T-helper 17 cell (primary cell): ENCODE measurements around the gene EHD3. TPM values are rescaled to one million over a fixed set of nuclear protein-coding genes. Genes with fewer than 3 reads are reported as not detected.

Source experiments
- ATAC-seq: fragments of 150-1000 bp; cut with Tn5 transposase; 2 replicates; pipeline ENCODE4 v1.10.0; 2021; ENCODE audit warnings: mild to moderate bottlenecking, moderate library complexity
- DNase-seq, 3 donors: peaks; one replicate each; pipeline versions ENCODE4 v3.0.0 to v3.0.0-alpha.2; 2020 to 2021
- H3K9me3 ChIP-seq: one replicate; pipeline ENCODE4 v1.7.0; 2013; ENCODE audit warnings: low read length, mild to moderate bottlenecking; ENCODE audit not compliant: control insufficient read depth, poor library complexity, severe bottlenecking
- H3K27ac Mint-ChIP-seq: one replicate; pipeline ENCODE4 v1.8.0; 2022; ENCODE audit warnings: mild to moderate bottlenecking, moderate library complexity, mixed read lengths
- H3K27me3 Mint-ChIP-seq: one replicate; pipeline ENCODE4 v1.8.0; 2022; ENCODE audit warnings: mixed read lengths
- H3K36me3 Mint-ChIP-seq: one replicate; pipeline ENCODE4 v1.8.0; 2022; ENCODE audit warnings: low read depth, mixed read lengths
- H3K4me1 Mint-ChIP-seq: one replicate; pipeline ENCODE4 v1.8.0; 2022; ENCODE audit warnings: mild to moderate bottlenecking, mixed read lengths
- H3K4me3 Mint-ChIP-seq: one replicate; pipeline ENCODE4 v1.8.0; 2022; ENCODE audit warnings: mild to moderate bottlenecking, moderate library complexity, mixed read lengths
- total RNA-seq, 4 donors: library from RNA in 2 of 4; stranded (reverse) in 2 of 4; gene quantifications; one replicate each; pipeline ENCODE4 v1.2.3 and lab custom pipeline; 2022 to 2026

Gene EHD3
- total RNA-seq, 2 donors from 2014 or later = 3.9 to 23.5 TPM

- no peaks in the 10 kb centered on the region for H3K27me3 Mint-ChIP-seq
- H3K9me3 ChIP-seq = no peaks in the 10 kb centered on the region
- no peak for DNase-seq
- H3K36me3 Mint-ChIP-seq = peaks cover 3% of the 10 kb centered on the region
- peaks cover 4% of the 10 kb centered on the region for H3K4me1 Mint-ChIP-seq
- no peak overlapping the region for H3K4me3 Mint-ChIP-seq
- H3K27ac Mint-ChIP-seq = no peak overlapping the region
- ATAC-seq = no peak
Observed at GRCh38 chr2:31259075-31259474, 25.1 kb downstream of the EHD3 start.

DNA sequence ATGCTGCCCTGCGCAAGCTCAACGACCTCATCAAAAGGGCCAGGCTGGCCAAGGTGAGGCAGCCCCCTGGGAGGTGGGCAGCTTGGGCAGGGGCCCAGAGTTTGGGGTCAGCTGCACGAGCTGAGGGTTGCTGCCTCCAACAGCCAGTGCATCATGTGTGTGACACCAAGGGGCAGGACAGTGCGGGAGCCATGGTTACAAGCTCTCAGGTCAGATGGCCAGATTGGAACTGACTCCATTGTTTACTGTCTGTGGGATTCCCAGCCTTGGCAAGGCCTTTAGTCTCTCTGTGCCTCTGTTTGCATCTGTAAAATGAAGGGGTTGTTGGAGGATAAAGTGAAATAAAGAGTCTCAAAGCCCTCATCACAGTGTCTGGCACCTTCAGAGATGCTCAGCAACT lies 26.9 kb downstream of the EHD3 start:
- H3K27ac Mint-ChIP-seq = no peak overlapping the region
- H3K27me3 Mint-ChIP-seq = no peaks in the 10 kb centered on the region
- H3K36me3 Mint-ChIP-seq = peaks cover 3% of the 10 kb centered on the region

DNA sequence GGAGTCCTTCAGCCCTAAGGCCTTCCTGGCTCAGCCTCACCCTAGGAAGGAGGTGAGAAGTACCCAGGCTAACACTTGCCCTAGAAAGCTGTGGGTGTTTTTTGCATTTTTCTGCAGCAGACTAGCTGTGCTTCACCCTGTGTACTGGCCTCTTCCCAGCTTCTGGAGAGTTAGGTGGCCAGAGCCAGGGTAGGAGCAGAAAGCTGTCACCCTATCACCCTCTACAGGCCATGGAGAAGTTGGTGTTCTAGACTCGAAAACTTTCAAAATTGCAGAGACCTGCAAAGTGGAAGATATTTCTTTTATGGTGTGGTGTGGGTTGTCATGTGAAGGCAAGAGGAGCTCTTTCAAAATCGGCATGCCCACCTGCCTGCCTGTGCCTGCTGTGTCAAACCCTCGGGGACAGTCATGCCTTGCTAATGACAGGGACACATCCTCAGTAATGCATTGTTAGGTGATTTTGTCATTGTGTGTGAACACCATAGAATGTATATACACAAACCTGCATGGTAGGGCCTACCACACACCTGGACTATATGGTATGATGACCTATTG lies 29.8 kb downstream of the EHD3 start:
- Mint-ChIP-seq H3K36me3 (peaks cover 3% of the 10 kb centered on the region), H3K4me3 (no peak overlapping the region), H3K4me1 (peaks cover 2% of the 10 kb centered on the region), H3K27me3 (no peaks in the 10 kb centered on the region), H3K27ac (no peak overlapping the region)
- ATAC-seq (no peak), DNase-seq (no peak)
- H3K9me3 ChIP-seq = no peaks in the 10 kb centered on the region

More for the DNA sequence above, 26.9 kb downstream of the EHD3 start:
- no peaks in the 10 kb centered on the region for H3K9me3 ChIP-seq
- ATAC-seq (no peak), DNase-seq (no peak)
- Mint-ChIP-seq H3K4me3 (no peak overlapping the region), H3K4me1 (peaks cover 5% of the 10 kb centered on the region)

DNA sequence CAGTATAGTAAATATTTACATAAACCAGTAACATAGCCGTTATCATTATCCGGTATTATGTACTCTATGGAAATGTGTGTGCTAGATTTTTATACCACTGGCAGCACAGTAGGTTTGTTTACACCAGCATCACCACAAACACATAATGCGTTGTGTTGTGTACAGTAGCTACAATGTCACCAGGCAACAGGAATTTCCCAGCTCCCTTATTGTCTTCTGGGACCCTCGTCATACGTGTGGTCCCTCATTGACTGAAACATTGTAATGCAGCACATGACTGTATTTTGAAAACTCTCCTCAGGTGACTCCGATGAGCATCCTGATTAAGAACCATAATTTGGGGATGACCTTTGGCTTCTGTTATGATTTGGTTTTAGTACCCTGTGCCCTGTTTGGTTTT lies 31.3 kb downstream of the EHD3 start:
- DNase-seq (no peak), ATAC-seq (no peak)
- Mint-ChIP-seq H3K4me3 (no peak overlapping the region), H3K36me3 (peaks cover 3% of the 10 kb centered on the region), H3K27ac (no peak overlapping the region), H3K27me3 (no peaks in the 10 kb centered on the region), H3K4me1 (peaks cover 2% of the 10 kb centered on the region)
- no peaks in the 10 kb centered on the region for H3K9me3 ChIP-seq

DNA sequence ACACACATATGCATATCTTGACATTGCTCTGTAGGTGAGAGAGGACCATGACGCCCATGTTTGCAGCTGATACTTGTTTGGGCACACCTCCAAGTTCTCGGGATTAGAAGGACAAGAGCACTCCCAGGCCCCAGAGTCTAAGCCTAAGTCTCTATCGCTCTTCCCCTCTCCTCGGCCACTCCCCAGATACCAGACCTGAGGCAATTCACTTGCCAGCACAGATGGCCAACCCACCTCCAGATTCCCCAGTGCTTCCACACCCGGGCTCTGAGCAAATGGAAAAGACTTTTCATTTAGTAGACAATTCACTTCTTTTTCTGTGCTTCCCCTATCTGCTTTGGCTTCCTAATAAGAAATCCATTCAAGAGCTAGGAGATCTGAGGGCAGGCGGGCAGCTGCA lies 32.9 kb downstream of the EHD3 start:
- Mint-ChIP-seq H3K27me3 (no peaks in the 10 kb centered on the region), H3K4me1 (peaks cover 2% of the 10 kb centered on the region), H3K36me3 (no peaks in the 10 kb centered on the region), H3K4me3 (no peak overlapping the region), H3K27ac (no peak overlapping the region)
- H3K9me3 ChIP-seq = no peaks in the 10 kb centered on the region
- no peak for ATAC-seq
- DNase-seq = no peak

DNA sequence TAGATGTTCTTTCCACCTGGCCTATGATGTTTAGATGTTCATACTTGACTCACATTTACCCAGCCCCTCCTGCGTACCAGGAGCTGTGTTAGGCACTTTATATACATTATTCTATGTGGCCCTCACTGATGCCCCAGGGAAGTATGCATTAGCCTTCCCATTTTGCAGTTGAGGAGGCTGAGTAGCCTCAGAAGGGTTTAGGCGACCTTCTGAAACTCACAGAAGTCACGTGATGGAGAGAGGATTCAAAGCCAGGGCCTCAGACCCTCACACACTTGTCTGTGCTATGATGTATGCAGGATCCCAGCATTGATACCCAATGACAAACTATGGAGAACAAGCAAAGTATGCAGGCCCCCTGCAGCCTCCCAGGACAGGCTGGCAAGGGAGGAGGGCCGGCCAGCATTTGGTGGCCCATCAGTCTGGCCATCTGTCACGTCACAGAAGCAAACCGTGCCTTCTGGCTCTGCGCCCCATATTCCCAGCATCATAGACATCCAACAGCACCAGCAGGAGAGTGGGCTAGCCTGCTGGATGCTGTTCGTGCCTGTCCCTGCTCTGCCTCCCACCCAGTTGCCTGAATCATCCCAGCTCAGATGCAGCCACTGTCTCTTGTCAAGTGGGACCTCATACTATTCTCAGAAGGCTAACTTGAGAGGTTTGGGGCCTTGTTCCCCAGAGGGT lies 33.6 kb downstream of the EHD3 start:
- peaks cover 7% of the 10 kb centered on the region for H3K27me3 Mint-ChIP-seq
- no peaks in the 10 kb centered on the region for H3K9me3 ChIP-seq
- no peak for ATAC-seq
- peak overlapping the region; percentile 34 for H3K27ac Mint-ChIP-seq
- H3K4me3 Mint-ChIP-seq = no peak overlapping the region
- H3K4me1 Mint-ChIP-seq = peaks cover 2% of the 10 kb centered on the region
- H3K36me3 Mint-ChIP-seq = no peaks in the 10 kb centered on the region
- DNase-seq = no peak

DNA sequence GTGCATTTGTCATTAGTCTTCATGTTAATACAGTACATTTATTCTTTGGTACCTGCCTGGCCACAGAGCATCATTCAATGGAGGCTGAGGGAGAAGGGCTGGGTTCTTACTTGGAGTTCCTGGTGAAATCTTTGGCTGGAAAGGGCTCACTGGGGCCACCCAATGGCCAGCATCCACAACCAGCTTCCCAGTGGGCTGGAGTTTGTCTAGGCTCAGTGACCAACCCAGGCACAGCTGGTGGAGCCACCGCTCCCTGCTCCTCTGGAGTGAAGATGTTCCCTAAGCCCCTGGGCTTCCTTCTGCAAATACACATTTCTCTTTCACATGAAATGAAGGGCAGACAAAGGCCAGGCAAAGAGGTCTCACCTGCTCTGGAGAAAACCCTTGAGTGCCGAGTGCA lies 34.4 kb downstream of the EHD3 start:
- Mint-ChIP-seq H3K4me1 (peaks cover 2% of the 10 kb centered on the region), H3K27ac (peak overlapping the region; percentile 34), H3K36me3 (no peaks in the 10 kb centered on the region), H3K4me3 (no peak overlapping the region), H3K27me3 (peaks cover 14% of the 10 kb centered on the region)
- no peak for DNase-seq
- no peaks in the 10 kb centered on the region for H3K9me3 ChIP-seq
- no peak for ATAC-seq

GRCh38 chr2:31269087-31269486 lies 35.1 kb downstream of the EHD3 start:
- Mint-ChIP-seq H3K27me3 (peaks cover 21% of the 10 kb centered on the region), H3K4me1 (peaks cover 2% of the 10 kb centered on the region), H3K36me3 (no peaks in the 10 kb centered on the region), H3K4me3 (no peak overlapping the region), H3K27ac (no peak overlapping the region)
- no peaks in the 10 kb centered on the region for H3K9me3 ChIP-seq
- DNase-seq (no peak), ATAC-seq (no peak)

DNA sequence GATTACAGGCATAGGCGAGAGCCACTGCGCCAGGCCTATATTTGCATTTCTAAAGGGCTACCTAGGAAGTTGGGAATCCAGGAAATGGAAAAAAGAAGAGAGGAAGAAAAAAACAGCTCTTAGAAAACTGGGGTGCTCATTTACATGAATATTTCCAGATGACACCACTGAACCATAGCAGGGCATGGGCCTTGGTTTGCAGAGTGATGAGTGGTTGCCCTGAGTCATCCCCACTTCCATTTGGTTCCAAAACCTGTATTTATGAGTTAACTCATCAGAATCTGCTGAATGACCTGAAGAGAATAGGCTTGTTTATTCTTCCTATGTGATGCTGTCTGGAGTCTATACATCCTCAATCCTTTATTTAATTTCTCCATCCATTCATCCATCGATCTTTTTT lies 36.2 kb downstream of the EHD3 start:
- H3K4me1 Mint-ChIP-seq = peaks cover 2% of the 10 kb centered on the region
- DNase-seq = no peak
- no peaks in the 10 kb centered on the region for H3K9me3 ChIP-seq
- H3K36me3 Mint-ChIP-seq = no peaks in the 10 kb centered on the region
- no peak for ATAC-seq
- H3K27ac Mint-ChIP-seq = no peak overlapping the region
- no peak overlapping the region for H3K4me3 Mint-ChIP-seq
- H3K27me3 Mint-ChIP-seq = peaks cover 30% of the 10 kb centered on the region

GRCh38 chr2:31270822-31271231 lies 36.9 kb downstream of the EHD3 start:
- Mint-ChIP-seq H3K4me3 (no peak overlapping the region), H3K27ac (no peak overlapping the region), H3K36me3 (peaks cover under 1% of the 10 kb centered on the region), H3K4me1 (peaks cover under 1% of the 10 kb centered on the region), H3K27me3 (peaks cover 37% of the 10 kb centered on the region)
- H3K9me3 ChIP-seq = no peaks in the 10 kb centered on the region
- ATAC-seq (no peak), DNase-seq (no peak)

DNA sequence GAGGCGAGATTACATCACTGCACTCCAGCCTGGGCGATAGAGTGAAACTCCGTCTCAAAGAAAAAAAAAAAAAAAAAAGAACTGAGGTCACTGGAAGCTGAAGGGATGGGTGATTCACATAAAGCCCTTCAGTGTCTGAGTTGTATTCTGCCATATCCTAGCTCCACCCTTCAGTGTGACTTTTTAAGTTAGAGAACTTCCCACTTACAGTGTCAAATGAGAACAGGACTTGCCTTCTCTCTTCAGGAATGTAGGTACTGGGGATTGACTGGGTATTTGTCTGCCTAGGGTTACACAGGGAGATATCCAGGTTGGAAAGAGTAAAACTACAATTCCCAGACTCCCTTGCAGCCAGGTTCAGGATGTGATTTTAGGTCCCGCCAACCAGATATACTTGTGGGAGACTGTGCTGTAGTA lies 37.9 kb downstream of the EHD3 start:
- H3K4me1 Mint-ChIP-seq = no peaks in the 10 kb centered on the region
- peaks cover 38% of the 10 kb centered on the region for H3K27me3 Mint-ChIP-seq
- ATAC-seq = no peak
- H3K9me3 ChIP-seq = no peaks in the 10 kb centered on the region
- H3K36me3 Mint-ChIP-seq = peaks cover 2% of the 10 kb centered on the region
- no peak overlapping the region for H3K27ac Mint-ChIP-seq
- DNase-seq = no peak
- H3K4me3 Mint-ChIP-seq = no peak overlapping the region

- DNase-seq (no peak), ATAC-seq (no peak)
- Mint-ChIP-seq H3K4me3 (no peak overlapping the region), H3K27ac (no peak overlapping the region), H3K4me1 (peaks cover 3% of the 10 kb centered on the region), H3K27me3 (peaks cover 45% of the 10 kb centered on the region), H3K36me3 (peaks cover 2% of the 10 kb centered on the region)
- no peaks in the 10 kb centered on the region for H3K9me3 ChIP-seq
Observed at GRCh38 chr2:31274401-31275075, 40.6 kb downstream of the EHD3 start.

- Mint-ChIP-seq H3K36me3 (peaks cover 2% of the 10 kb centered on the region), H3K4me3 (no peak overlapping the region), H3K27me3 (peaks cover 45% of the 10 kb centered on the region), H3K4me1 (peaks cover 3% of the 10 kb centered on the region), H3K27ac (no peak overlapping the region)
- ATAC-seq (no peak), DNase-seq (no peak)
- H3K9me3 ChIP-seq = no peaks in the 10 kb centered on the region
Observed at GRCh38 chr2:31275976-31276375, 42.0 kb downstream of the EHD3 start.

DNA sequence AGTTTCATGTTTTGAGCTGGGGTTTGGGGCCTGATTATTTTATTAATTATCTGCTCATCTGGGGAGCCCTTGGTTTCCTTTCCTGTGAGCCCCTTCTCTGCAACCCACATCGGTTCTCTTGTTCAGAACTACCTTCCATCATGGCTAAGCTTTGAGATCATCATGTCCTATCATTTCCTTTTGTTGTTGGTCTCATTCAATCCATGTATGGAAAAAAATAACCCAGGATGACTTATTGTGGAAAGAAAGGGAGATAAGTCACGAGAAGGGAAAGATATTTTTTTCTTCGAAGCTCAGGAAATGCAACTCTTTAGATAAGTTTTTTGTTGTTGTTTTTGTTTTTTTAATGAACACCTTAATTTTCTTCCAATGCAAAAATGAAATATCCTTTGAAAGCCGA lies 43.7 kb downstream of the EHD3 start:
- H3K4me3 Mint-ChIP-seq = no peak overlapping the region
- no peaks in the 10 kb centered on the region for H3K9me3 ChIP-seq
- H3K36me3 Mint-ChIP-seq = peaks cover 2% of the 10 kb centered on the region
- peaks cover 3% of the 10 kb centered on the region for H3K4me1 Mint-ChIP-seq
- no peak for ATAC-seq
- H3K27ac Mint-ChIP-seq = no peak overlapping the region
- peaks cover 38% of the 10 kb centered on the region for H3K27me3 Mint-ChIP-seq
- no peak for DNase-seq
